ENCODE data around the gene PPBP.

The PPBP gene

GRCh38 chr4:73990988-73991741, 3.2 kb upstream of the PPBP start:
- Histone ChIP-seq H4K8ac (ENCODE audit: low read length) (no peak overlapping the region), H3K36me3 (ENCODE audit: control insufficient read depth in 1 of 2, insufficient read depth in 2 of 2, low read depth in 1 of 2, low read length in 2 of 2) (no peaks in the 10 kb centered on the region), H3K4ac (ENCODE audit: low read depth in 1 of 2, low read length in 2 of 2) (no peak overlapping the region), H2AFZ (ENCODE audit: low read depth, low read length) (no peak overlapping the region), H2BK120ac (ENCODE audit: low read depth, low read length) (no peak overlapping the region), H2AK5ac (ENCODE audit: low read length, severe bottlenecking) (no peak overlapping the region), H3K9ac (ENCODE audit: low read length) (no peak overlapping the region), H3K27ac (ENCODE audit: low read length, poor library complexity, severe bottlenecking) (no peak overlapping the region), H3K23ac (ENCODE audit: low read length in 2 of 2) (no peak overlapping the region), H2BK12ac (ENCODE audit: low read length in 2 of 2) (no peak overlapping the region), H3K18ac (ENCODE audit: low read depth in 1 of 2, low read length in 2 of 2) (no peak overlapping the region), H2BK5ac (ENCODE audit: low read depth, low read length, poor library complexity, severe bottlenecking) (no peak overlapping the region), H3K4me1 (ENCODE audit: control insufficient read depth, insufficient read depth, low read depth, low read length) (no peaks in the 10 kb centered on the region), H3K14ac (ENCODE audit: low read length in 2 of 2) (no peak overlapping the region), H3K9me3 (ENCODE audit: control insufficient read depth, low read length) (no peaks in the 10 kb centered on the region), H4K91ac (ENCODE audit: low read length) (no peak overlapping the region), H3K4me3 (ENCODE audit: insufficient read depth in 1 of 2, low read depth in 1 of 2, low read length in 2 of 2) (no peak overlapping the region), H3K79me1 (replicated peaks; ENCODE audit: low read length, poor library complexity, severe bottlenecking) (no peaks in the 10 kb centered on the region), H3K4me2 (ENCODE audit: low read length, poor library complexity, severe bottlenecking) (no peak overlapping the region), H3K27me3 (ENCODE audit: control insufficient read depth in 1 of 2, insufficient read depth in 1 of 2, low read length in 2 of 2) (no peaks in the 10 kb centered on the region), H2BK15ac (ENCODE audit: low read depth, poor library complexity, severe bottlenecking) (no peak overlapping the region)
- DNase-seq: no peak
- WGBS: 91% methylated on average over 2 of the region's 9 CpGs

- Histone ChIP-seq H4K8ac (ENCODE audit: low read length) (no peak overlapping the region), H3K36me3 (ENCODE audit: control insufficient read depth in 1 of 2, insufficient read depth in 2 of 2, low read depth in 1 of 2, low read length in 2 of 2) (no peaks in the 10 kb centered on the region), H4K91ac (ENCODE audit: low read length) (no peak overlapping the region), H3K9ac (ENCODE audit: low read length) (no peak overlapping the region), H2AK5ac (ENCODE audit: low read length, severe bottlenecking) (no peak overlapping the region), H3K79me1 (replicated peaks; ENCODE audit: low read length, poor library complexity, severe bottlenecking) (no peaks in the 10 kb centered on the region), H2BK120ac (ENCODE audit: low read depth, low read length) (no peak overlapping the region), H3K4me3 (ENCODE audit: insufficient read depth in 1 of 2, low read depth in 1 of 2, low read length in 2 of 2) (no peak overlapping the region), H3K23ac (ENCODE audit: low read length in 2 of 2) (no peak overlapping the region), H3K27ac (ENCODE audit: low read length, poor library complexity, severe bottlenecking) (no peak overlapping the region), H3K27me3 (ENCODE audit: control insufficient read depth in 1 of 2, insufficient read depth in 1 of 2, low read length in 2 of 2) (no peaks in the 10 kb centered on the region), H2BK5ac (ENCODE audit: low read depth, low read length, poor library complexity, severe bottlenecking) (no peak overlapping the region), H3K4me1 (ENCODE audit: control insufficient read depth, insufficient read depth, low read depth, low read length) (no peaks in the 10 kb centered on the region), H3K4ac (ENCODE audit: low read depth in 1 of 2, low read length in 2 of 2) (no peak overlapping the region), H2AFZ (ENCODE audit: low read depth, low read length) (no peak overlapping the region), H3K14ac (ENCODE audit: low read length in 2 of 2) (no peak overlapping the region), H3K9me3 (ENCODE audit: control insufficient read depth, low read length) (no peaks in the 10 kb centered on the region), H2BK15ac (ENCODE audit: low read depth, poor library complexity, severe bottlenecking) (no peak overlapping the region), H3K4me2 (ENCODE audit: low read length, poor library complexity, severe bottlenecking) (no peak overlapping the region), H3K18ac (ENCODE audit: low read depth in 1 of 2, low read length in 2 of 2) (no peak overlapping the region), H2BK12ac (ENCODE audit: low read length in 2 of 2) (no peak overlapping the region)
- DNase-seq: no peak
- 61% methylated on average over 3 of the region's 5 CpGs for WGBS
Measured at GRCh38 chr4:73989928-73990327, 1.9 kb upstream of the PPBP start.

- Histone ChIP-seq H3K79me1 (replicated peaks; ENCODE audit: low read length, poor library complexity, severe bottlenecking) (no peaks in the 10 kb centered on the region), H4K91ac (ENCODE audit: low read length) (no peak overlapping the region), H3K14ac (ENCODE audit: low read length in 2 of 2) (no peak overlapping the region), H3K4me1 (ENCODE audit: control insufficient read depth, insufficient read depth, low read depth, low read length) (no peaks in the 10 kb centered on the region), H3K4me2 (ENCODE audit: low read length, poor library complexity, severe bottlenecking) (no peak overlapping the region), H2AFZ (ENCODE audit: low read depth, low read length) (no peak overlapping the region), H2BK5ac (ENCODE audit: low read depth, low read length, poor library complexity, severe bottlenecking) (no peak overlapping the region), H3K36me3 (ENCODE audit: control insufficient read depth in 1 of 2, insufficient read depth in 2 of 2, low read depth in 1 of 2, low read length in 2 of 2) (no peaks in the 10 kb centered on the region), H3K4me3 (ENCODE audit: insufficient read depth in 1 of 2, low read depth in 1 of 2, low read length in 2 of 2) (no peak overlapping the region), H2BK12ac (ENCODE audit: low read length in 2 of 2) (no peak overlapping the region), H2BK120ac (ENCODE audit: low read depth, low read length) (no peak overlapping the region), H3K27ac (ENCODE audit: low read length, poor library complexity, severe bottlenecking) (no peak overlapping the region), H3K9me3 (ENCODE audit: control insufficient read depth, low read length) (no peaks in the 10 kb centered on the region), H3K23ac (ENCODE audit: low read length in 2 of 2) (no peak overlapping the region), H2BK15ac (ENCODE audit: low read depth, poor library complexity, severe bottlenecking) (no peak overlapping the region), H3K27me3 (ENCODE audit: control insufficient read depth in 1 of 2, insufficient read depth in 1 of 2, low read length in 2 of 2) (no peaks in the 10 kb centered on the region), H3K9ac (ENCODE audit: low read length) (no peak overlapping the region), H3K18ac (ENCODE audit: low read depth in 1 of 2, low read length in 2 of 2) (no peak overlapping the region), H3K4ac (ENCODE audit: low read depth in 1 of 2, low read length in 2 of 2) (no peak overlapping the region), H2AK5ac (ENCODE audit: low read length, severe bottlenecking) (no peak overlapping the region), H4K8ac (ENCODE audit: low read length) (no peak overlapping the region)
- no peak for DNase-seq
- 96% methylated on average over 2 of the region's 3 CpGs for WGBS
Measured at GRCh38 chr4:73989031-73989430, 1.0 kb upstream of the PPBP start.

- no peak overlapping the region for H3K4me2 ChIP-seq (ENCODE audit: low read length, poor library complexity, severe bottlenecking)
- no peak overlapping the region for H2BK15ac ChIP-seq (ENCODE audit: low read depth, poor library complexity, severe bottlenecking)
- no peak overlapping the region for H3K14ac ChIP-seq (ENCODE audit: low read length in 2 of 2)
- no peak overlapping the region for H2BK120ac ChIP-seq (ENCODE audit: low read depth, low read length)
- H4K91ac ChIP-seq (ENCODE audit: low read length): no peak overlapping the region
- no peak overlapping the region for H2BK5ac ChIP-seq (ENCODE audit: low read depth, low read length, poor library complexity, severe bottlenecking)
- no peak overlapping the region for H2AK5ac ChIP-seq (ENCODE audit: low read length, severe bottlenecking)
- no peak overlapping the region for H3K9ac ChIP-seq (ENCODE audit: low read length)
- H2AFZ ChIP-seq (ENCODE audit: low read depth, low read length): no peak overlapping the region
- H3K9me3 ChIP-seq (ENCODE audit: control insufficient read depth, low read length): no peaks in the 10 kb centered on the region
- H3K4me1 ChIP-seq (ENCODE audit: control insufficient read depth, insufficient read depth, low read depth, low read length): peaks cover 3% of the 10 kb centered on the region
- H3K36me3 ChIP-seq (ENCODE audit: control insufficient read depth in 1 of 2, insufficient read depth in 2 of 2, low read depth in 1 of 2, low read length in 2 of 2): no peaks in the 10 kb centered on the region
- DNase-seq: no peak
- H2BK12ac ChIP-seq (ENCODE audit: low read length in 2 of 2): no peak overlapping the region
- H4K8ac ChIP-seq (ENCODE audit: low read length): no peak overlapping the region
- H3K23ac ChIP-seq (ENCODE audit: low read length in 2 of 2): no peak overlapping the region
- H3K4me3 ChIP-seq (ENCODE audit: insufficient read depth in 1 of 2, low read depth in 1 of 2, low read length in 2 of 2): no peak overlapping the region
- no peak overlapping the region for H3K18ac ChIP-seq (ENCODE audit: low read depth in 1 of 2, low read length in 2 of 2)
- H3K27me3 ChIP-seq (ENCODE audit: control insufficient read depth in 1 of 2, insufficient read depth in 1 of 2, low read length in 2 of 2): no peaks in the 10 kb centered on the region
- H3K4ac ChIP-seq (ENCODE audit: low read depth in 1 of 2, low read length in 2 of 2): no peak overlapping the region
- H3K27ac ChIP-seq (ENCODE audit: low read length, poor library complexity, severe bottlenecking): no peak overlapping the region
- WGBS: no CpG with 5 or more reads among the region's 1 CpG
- H3K79me1 ChIP-seq (replicated peaks; ENCODE audit: low read length, poor library complexity, severe bottlenecking): no peaks in the 10 kb centered on the region
Measured at GRCh38 chr4:73985528-73985852, 2.5 kb downstream of the PPBP start.
